Stimulated activated memory B cell treated with anti-CD40 and anti-IgM and Interleukin-4, amounts not matched to agents 10 μg/mL and 1 μg/mL and 100 μg/mL, for 72 hours (primary cell): ENCODE results near the gene ITSN1.

Experiments
- ATAC-seq: fragments of 150-1000 bp; cut with Tn5 transposase; 2 replicates; pipeline ENCODE4 v1.10.0; 2021
- H3K27ac Mint-ChIP-seq: one replicate; pipeline ENCODE4 v1.8.0; 2022; ENCODE audit warnings: mild to moderate bottlenecking, mixed read lengths
- H3K27me3 Mint-ChIP-seq: one replicate; pipeline ENCODE4 v1.8.0; 2022; ENCODE audit warnings: mixed read lengths
- H3K36me3 Mint-ChIP-seq: one replicate; pipeline ENCODE4 v1.8.0; 2022; ENCODE audit warnings: mixed read lengths
- H3K4me1 Mint-ChIP-seq: one replicate; pipeline ENCODE4 v1.8.0; 2022; ENCODE audit warnings: mixed read lengths
- H3K4me3 Mint-ChIP-seq: one replicate; pipeline ENCODE4 v1.8.0; 2022; ENCODE audit warnings: mild to moderate bottlenecking, moderate library complexity, mixed read lengths
- H3K9me3 Mint-ChIP-seq: one replicate; pipeline ENCODE4 v1.8.0; 2022; ENCODE audit warnings: mixed read lengths

Gene ITSN1

GRCh38 chr21:33884376-33885171 lies 242.3 kb downstream of the ITSN1 start:
- Mint-ChIP-seq H3K4me3 (no peak overlapping the region), H3K36me3 (no peaks in the 10 kb centered on the region), H3K9me3 (no peaks in the 10 kb centered on the region), H3K27ac (no peak overlapping the region), H3K27me3 (peaks cover 10% of the 10 kb centered on the region), H3K4me1 (no peaks in the 10 kb centered on the region)
- no peak for ATAC-seq

DNA sequence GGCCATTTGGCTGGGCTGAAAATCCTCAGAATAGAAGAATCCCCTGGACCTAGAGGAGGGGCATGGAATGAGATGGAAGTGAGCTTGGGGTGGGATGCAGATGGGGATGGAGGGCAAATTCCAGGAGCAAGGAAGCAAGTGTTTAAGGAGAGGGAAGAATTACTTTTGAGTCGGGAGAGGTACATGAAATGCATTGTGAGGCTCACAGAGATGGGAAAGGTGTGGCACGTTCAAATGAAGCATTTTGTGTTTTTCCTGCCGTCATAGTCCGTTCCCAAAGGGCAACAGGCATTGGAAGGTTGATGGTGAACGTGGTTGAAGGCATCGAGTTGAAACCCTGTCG lies 242.8 kb downstream of the ITSN1 start:
- Mint-ChIP-seq H3K9me3 (no peaks in the 10 kb centered on the region), H3K27ac (no peak overlapping the region), H3K36me3 (no peaks in the 10 kb centered on the region), H3K4me3 (no peak overlapping the region), H3K4me1 (no peaks in the 10 kb centered on the region), H3K27me3 (peaks cover 10% of the 10 kb centered on the region)
- no peak for ATAC-seq

GRCh38 chr21:33886321-33886720 lies 244.0 kb downstream of the ITSN1 start:
- no peak for ATAC-seq
- no peaks in the 10 kb centered on the region for H3K4me1 Mint-ChIP-seq
- H3K4me3 Mint-ChIP-seq: no peak overlapping the region
- H3K27me3 Mint-ChIP-seq: peaks cover 10% of the 10 kb centered on the region
- H3K27ac Mint-ChIP-seq: no peak overlapping the region
- H3K9me3 Mint-ChIP-seq: no peaks in the 10 kb centered on the region
- H3K36me3 Mint-ChIP-seq: no peaks in the 10 kb centered on the region

DNA sequence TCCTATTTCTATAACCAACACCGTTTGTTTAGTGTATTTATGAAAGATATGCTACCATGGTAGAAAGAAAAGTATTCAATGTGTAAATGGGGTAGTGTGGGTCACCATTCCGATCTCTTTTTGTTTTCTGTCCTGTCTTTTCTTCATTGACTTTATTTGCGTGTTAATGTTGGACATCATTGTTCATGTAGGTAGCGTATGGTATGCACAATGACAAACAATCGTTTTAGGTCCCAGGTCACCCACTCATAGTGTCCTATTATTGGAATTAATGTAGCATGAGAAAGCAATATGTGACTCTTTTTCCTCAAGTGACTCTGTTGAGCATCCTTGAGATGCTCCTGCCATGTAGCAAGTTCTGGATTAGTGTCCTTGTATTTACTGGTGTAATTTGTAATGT lies 247.9 kb downstream of the ITSN1 start:
- Mint-ChIP-seq H3K9me3 (no peaks in the 10 kb centered on the region), H3K27ac (no peak overlapping the region), H3K4me1 (peaks cover 8% of the 10 kb centered on the region), H3K4me3 (no peak overlapping the region), H3K36me3 (no peaks in the 10 kb centered on the region), H3K27me3 (peaks cover 12% of the 10 kb centered on the region)
- no peak for ATAC-seq

DNA sequence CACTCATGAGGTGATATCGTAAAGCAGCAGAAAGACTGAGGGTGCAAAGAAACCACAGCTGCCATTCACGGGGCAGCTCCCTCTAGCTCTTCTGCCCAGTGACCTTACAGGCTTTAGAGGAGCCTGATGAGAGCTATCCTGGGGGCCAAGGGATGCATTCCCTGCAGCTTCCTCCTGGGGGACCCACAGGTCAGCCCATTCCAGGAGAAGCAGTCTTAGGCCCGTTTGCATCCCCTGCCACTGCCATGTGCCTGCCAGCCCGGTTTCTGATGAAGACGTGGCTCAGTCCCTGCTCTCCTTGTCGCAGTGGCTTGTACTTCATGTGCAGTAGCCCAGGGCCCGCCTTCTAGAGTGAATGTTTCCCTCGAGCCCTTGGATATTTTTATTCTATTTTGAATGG lies 250.6 kb downstream of the ITSN1 start:
- no peak overlapping the region for H3K27ac Mint-ChIP-seq
- no peak for ATAC-seq
- H3K4me3 Mint-ChIP-seq: no peak overlapping the region
- peaks cover 12% of the 10 kb centered on the region for H3K27me3 Mint-ChIP-seq
- H3K36me3 Mint-ChIP-seq: no peaks in the 10 kb centered on the region
- no peaks in the 10 kb centered on the region for H3K9me3 Mint-ChIP-seq
- H3K4me1 Mint-ChIP-seq: peaks cover 10% of the 10 kb centered on the region

DNA sequence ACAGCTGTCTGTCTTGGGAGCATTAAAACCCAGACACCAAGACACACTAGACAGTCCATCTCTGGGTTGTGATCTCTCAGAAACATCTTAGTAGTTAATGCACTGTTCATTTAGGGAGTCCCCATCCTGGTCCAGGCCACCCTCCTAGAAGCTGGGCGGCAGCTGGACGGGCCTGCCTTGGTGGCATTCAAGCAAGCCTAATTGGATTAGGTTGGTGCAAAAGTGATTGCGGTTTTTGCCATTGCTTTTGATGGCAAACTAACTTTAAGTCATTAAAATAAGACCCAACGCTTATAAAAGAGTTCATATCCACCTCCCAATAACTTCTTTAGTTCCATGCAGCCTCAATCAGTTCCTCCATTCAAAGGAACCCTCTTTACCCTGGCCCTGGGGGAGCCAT lies 251.6 kb downstream of the ITSN1 start:
- no peak for ATAC-seq
- no peaks in the 10 kb centered on the region for H3K36me3 Mint-ChIP-seq
- no peaks in the 10 kb centered on the region for H3K9me3 Mint-ChIP-seq
- no peak overlapping the region for H3K4me3 Mint-ChIP-seq
- peaks cover 12% of the 10 kb centered on the region for H3K27me3 Mint-ChIP-seq
- peaks cover 10% of the 10 kb centered on the region for H3K4me1 Mint-ChIP-seq
- H3K27ac Mint-ChIP-seq: no peak overlapping the region

- Mint-ChIP-seq H3K36me3 (peaks cover 5% of the 10 kb centered on the region), H3K4me1 (peaks cover 10% of the 10 kb centered on the region), H3K4me3 (peak overlapping the region; percentile 35), H3K9me3 (no peaks in the 10 kb centered on the region), H3K27me3 (peaks cover 12% of the 10 kb centered on the region), H3K27ac (no peak overlapping the region)
- ATAC-seq: peak; percentile 72
Measured at GRCh38 chr21:33894736-33895288, 252.5 kb downstream of the ITSN1 start.

- peaks cover 12% of the 10 kb centered on the region for H3K27me3 Mint-ChIP-seq
Measured at GRCh38 chr21:33895356-33895755, 253.1 kb downstream of the ITSN1 start.

GRCh38 chr21:33896691-33897090 lies 254.4 kb downstream of the ITSN1 start:
- no peak overlapping the region for H3K4me3 Mint-ChIP-seq

More at GRCh38 chr21:33895356-33895755, 253.1 kb downstream of the ITSN1 start:
- no peak for ATAC-seq
- Mint-ChIP-seq H3K4me3 (no peak overlapping the region), H3K36me3 (peaks cover 6% of the 10 kb centered on the region), H3K4me1 (peaks cover 10% of the 10 kb centered on the region), H3K27ac (no peak overlapping the region), H3K9me3 (no peaks in the 10 kb centered on the region)

GRCh38 chr21:33897098-33897497 lies 254.8 kb downstream of the ITSN1 start:
- Mint-ChIP-seq H3K27ac (no peak overlapping the region), H3K27me3 (peaks cover 12% of the 10 kb centered on the region), H3K36me3 (peaks cover 16% of the 10 kb centered on the region), H3K4me1 (peaks cover 10% of the 10 kb centered on the region), H3K4me3 (no peak overlapping the region), H3K9me3 (no peaks in the 10 kb centered on the region)
- no peak for ATAC-seq

More at GRCh38 chr21:33896691-33897090, 254.4 kb downstream of the ITSN1 start:
- H3K27ac Mint-ChIP-seq: no peak overlapping the region
- peaks cover 12% of the 10 kb centered on the region for H3K36me3 Mint-ChIP-seq
- peaks cover 12% of the 10 kb centered on the region for H3K27me3 Mint-ChIP-seq
- H3K9me3 Mint-ChIP-seq: no peaks in the 10 kb centered on the region
- no peak for ATAC-seq
- peaks cover 10% of the 10 kb centered on the region for H3K4me1 Mint-ChIP-seq

GRCh38 chr21:33897739-33898138 lies 255.4 kb downstream of the ITSN1 start:
- ATAC-seq: no peak
- H3K4me1 Mint-ChIP-seq: peaks cover 10% of the 10 kb centered on the region
- H3K27me3 Mint-ChIP-seq: peaks cover 12% of the 10 kb centered on the region
- H3K27ac Mint-ChIP-seq: no peak overlapping the region
- H3K9me3 Mint-ChIP-seq: no peaks in the 10 kb centered on the region
- H3K4me3 Mint-ChIP-seq: no peak overlapping the region
- peaks cover 23% of the 10 kb centered on the region for H3K36me3 Mint-ChIP-seq

DNA sequence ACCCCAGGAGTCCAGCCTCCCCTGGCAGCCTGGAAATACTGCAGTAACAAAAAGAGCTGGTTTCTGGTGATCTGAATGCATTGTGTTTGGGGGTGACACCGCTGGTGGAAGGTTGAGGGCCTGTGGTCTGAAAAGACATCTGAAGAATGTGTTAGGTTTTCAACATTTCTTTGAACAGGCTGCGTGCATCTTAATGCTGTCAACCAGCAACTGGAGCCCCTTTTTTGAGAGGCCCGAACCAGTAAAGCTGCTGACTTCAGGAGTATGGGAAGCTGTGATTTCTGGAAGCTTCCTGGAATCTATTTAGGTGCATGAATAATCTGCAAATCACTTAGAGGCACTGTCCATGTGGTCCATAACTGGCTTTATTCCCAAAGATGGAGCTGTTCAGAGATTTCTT lies 256.3 kb downstream of the ITSN1 start:
- peaks cover 10% of the 10 kb centered on the region for H3K4me1 Mint-ChIP-seq
- no peak for ATAC-seq

DNA sequence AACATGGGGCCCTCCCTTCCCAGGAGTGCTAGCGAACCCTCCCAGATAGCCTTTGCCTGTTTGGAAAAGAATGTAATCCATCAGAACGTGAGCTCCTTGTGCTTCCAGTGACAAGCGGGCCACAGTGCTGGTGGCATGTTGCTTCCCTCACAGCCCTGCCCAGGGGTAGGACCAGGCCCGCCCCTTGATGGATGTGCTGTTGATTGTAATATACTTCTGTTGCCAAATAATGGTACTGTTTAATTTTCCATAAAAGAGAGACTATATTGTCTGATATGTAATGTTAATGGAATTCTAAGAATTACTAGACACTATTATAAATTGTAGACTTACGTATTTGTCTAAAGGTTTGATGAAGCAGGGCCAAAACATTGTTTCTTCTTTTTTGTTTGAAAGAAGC lies 256.9 kb downstream of the ITSN1 start:
- Mint-ChIP-seq H3K9me3 (no peaks in the 10 kb centered on the region), H3K4me3 (no peak overlapping the region), H3K27ac (no peak overlapping the region), H3K4me1 (peaks cover 10% of the 10 kb centered on the region), H3K27me3 (peaks cover 12% of the 10 kb centered on the region), H3K36me3 (peaks cover 36% of the 10 kb centered on the region)
- no peak for ATAC-seq

More for the DNA sequence above, 256.3 kb downstream of the ITSN1 start:
- no peak overlapping the region for H3K27ac Mint-ChIP-seq
- H3K9me3 Mint-ChIP-seq: no peaks in the 10 kb centered on the region
- peaks cover 31% of the 10 kb centered on the region for H3K36me3 Mint-ChIP-seq
- H3K4me3 Mint-ChIP-seq: no peak overlapping the region
- H3K27me3 Mint-ChIP-seq: peaks cover 12% of the 10 kb centered on the region

GRCh38 chr21:33901412-33902288 lies 259.3 kb downstream of the ITSN1 start:
- H3K27ac Mint-ChIP-seq: no peak overlapping the region
- ATAC-seq: no peak
- no peaks in the 10 kb centered on the region for H3K4me1 Mint-ChIP-seq
- H3K9me3 Mint-ChIP-seq: no peaks in the 10 kb centered on the region
- H3K36me3 Mint-ChIP-seq: peaks cover 52% of the 10 kb centered on the region
- no peak overlapping the region for H3K4me3 Mint-ChIP-seq
- no peaks in the 10 kb centered on the region for H3K27me3 Mint-ChIP-seq

GRCh38 chr21:33902349-33902748 lies 260.0 kb downstream of the ITSN1 start:
- H3K27ac Mint-ChIP-seq: no peak overlapping the region
- peaks cover 59% of the 10 kb centered on the region for H3K36me3 Mint-ChIP-seq
- no peak for ATAC-seq
- no peaks in the 10 kb centered on the region for H3K27me3 Mint-ChIP-seq
- H3K9me3 Mint-ChIP-seq: no peaks in the 10 kb centered on the region
- no peaks in the 10 kb centered on the region for H3K4me1 Mint-ChIP-seq
- H3K4me3 Mint-ChIP-seq: no peak overlapping the region
